GM12878 (cell line): ENCODE measurements around the gene MAP3K7CL. TPM values are rescaled to one million over a fixed set of nuclear protein-coding genes. Genes with fewer than 3 reads are reported as not detected.

Experiments used
- ATAC-seq: fragments of 200-7000 bp; cut with Tn5 transposase; 3 replicates; pipeline ENCODE4 v1.9.1; 2020; ENCODE audit warnings: mild to moderate bottlenecking, moderate library complexity
- BruUV-seq: library from RNA; stranded (reverse); fragments of 400-500 nt; replicated peaks from 2 replicates; lab custom pipeline; 2021; lab: Mats Ljungman, UMichigan
- CTCF ChIA-PET: fragments of 300-600 bp; sonication (Branson Sonifier 250); formaldehyde crosslinking; extraction: SDS; loops from one replicate; lab custom pipeline; 2021; ENCODE audit warnings: inconsistent platforms; lab: Yijun Ruan, JAX
- POLR2A ChIA-PET: fragments of 350-600 bp; formaldehyde crosslinking; extraction: SDS; loops from one replicate; lab custom pipeline; 2021; ENCODE audit warnings: inconsistent platforms; lab: Charles Lee
- RAD21 ChIA-PET: fragments of 300-600 bp; sonication (Branson Sonifier 250); formaldehyde crosslinking; loops from one replicate; lab custom pipeline; 2023; ENCODE audit warnings: antibody characterized with exemption; ENCODE audit not compliant: unreplicated experiment; lab: Charles Lee
- SMC1A ChIA-PET: fragments of 300-600 bp; sonication (Branson Sonifier 250); formaldehyde crosslinking; loops from one replicate; lab custom pipeline; 2023; ENCODE audit not compliant: unreplicated experiment, uncharacterized antibody; lab: Charles Lee
- DNase-seq: peaks from one replicate; pipeline ENCODE4 v3.0.0-alpha.2; 2011; ENCODE audit warnings: low read depth, low spot score
- FAIRE-seq: peaks from 3 replicates; lab custom pipeline; 2011; peaks lifted over from hg19 to GRCh38; lab: Jason Lieb, UNC
- H2AFZ ChIP-seq: 2 replicates; pipeline ENCODE4 v1.6.0; 2011; ENCODE audit warnings: low read depth, low read length, control low read depth; ENCODE audit not compliant: control insufficient read depth
- H3K27ac ChIP-seq: 2 replicates; pipeline ENCODE4 v1.5.1; 2011; ENCODE audit warnings: control low read depth; ENCODE audit not compliant: control insufficient read depth, insufficient read depth
- H3K27me3 ChIP-seq, 2 experiments: replicated peaks in 1 of 2; 2 replicates each; pipeline versions ENCODE4 v1.6.0 to v1.6.1; 2011; ENCODE audit warnings: low read length in 1 of 2; ENCODE audit not compliant: control insufficient read depth in 2 of 2, insufficient read depth in 2 of 2
- H3K36me3 ChIP-seq, 2 experiments: 2 replicates each; pipeline ENCODE4 v1.5.1; 2011; ENCODE audit warnings: low read length in 1 of 2; ENCODE audit not compliant: control insufficient read depth in 2 of 2, insufficient read depth in 2 of 2
- H3K4me1 ChIP-seq: 2 replicates; pipeline ENCODE4 v1.6.1; 2011; ENCODE audit warnings: mild to moderate bottlenecking, low read length, moderate library complexity, mixed read lengths; ENCODE audit not compliant: control insufficient read depth, insufficient read depth
- H3K4me2 ChIP-seq: 2 replicates; pipeline ENCODE4 v1.6.0; 2011; ENCODE audit warnings: control low read depth; ENCODE audit not compliant: control insufficient read depth, insufficient read depth
- H3K4me3 ChIP-seq: fragments of 200-600 bp; sonication (generic); 2 replicates; pipeline ENCODE4 v1.5.1; 2016
- H3K79me2 ChIP-seq: 2 replicates; pipeline ENCODE4 v1.6.0; 2011; ENCODE audit warnings: low read length; ENCODE audit not compliant: control insufficient read depth, insufficient read depth
- H3K9ac ChIP-seq: 2 replicates; pipeline ENCODE4 v1.8.0; 2011; ENCODE audit warnings: low read length, control low read depth, mixed read lengths; ENCODE audit not compliant: control insufficient read depth, insufficient read depth
- H3K9me3 ChIP-seq: replicated peaks from 3 replicates; pipeline ENCODE4 v1.5.1; 2011; ENCODE audit warnings: mild to moderate bottlenecking, low read length; ENCODE audit not compliant: control insufficient read depth, insufficient read depth
- H4K20me1 ChIP-seq: 2 replicates; pipeline ENCODE4 v1.6.0; 2011; ENCODE audit not compliant: control insufficient read depth, insufficient read depth
- FOXK2 ChIP-seq: fragments of 450-650 bp; IDR thresholded peaks from 2 replicates; pipeline ENCODE4 v1.6.1; 2017; ENCODE audit warnings: mild to moderate bottlenecking, moderate library complexity
- GATAD2B ChIP-seq: fragments of 450-650 bp; conservative IDR thresholded peaks from 2 replicates; pipeline ENCODE4 v1.6.1; 2017; ENCODE audit warnings: low read depth, mild to moderate bottlenecking, moderate library complexity
- JUND ChIP-seq: IDR thresholded peaks from 2 replicates; pipeline ENCODE4 v1.6.1; 2012; ENCODE audit warnings: low read depth, mild to moderate bottlenecking, low read length, improper control_type of control experiment, moderate library complexity
- KLF5 ChIP-seq: fragments of 450-650 bp; IDR thresholded peaks from 2 replicates; pipeline ENCODE4 v1.6.1; 2014; ENCODE audit warnings: mild to moderate bottlenecking; ENCODE audit not compliant: partially characterized antibody
- PAX5 ChIP-seq: IDR thresholded peaks from 2 replicates; pipeline ENCODE4 v1.6.1; 2011; ENCODE audit warnings: low read depth, low read length, borderline replicate concordance
- POU2F2 ChIP-seq: IDR thresholded peaks from 3 replicates; pipeline ENCODE4 v1.6.1; 2011; ENCODE audit warnings: low read depth, mild to moderate bottlenecking, low read length, borderline replicate concordance
- TBL1XR1 ChIP-seq: IDR thresholded peaks from 2 replicates; pipeline ENCODE4 v1.6.1; 2012; ENCODE audit warnings: low read depth, low read length, improper control_type of control experiment
- WGBS: methylation state at CpG from one replicate; pipeline ENCODE4 v1.1.6; 2016; ENCODE audit warnings: low lambda C conversion rate; ENCODE audit not compliant: insufficient replicate concordance, insufficient coverage; ENCODE audit errors: missing lambda C conversion rate; 5-methylcytosine and 5-hydroxymethylcytosine counted together
- in situ Hi-C: fragments of 300-500 bp; cut with MboI; formaldehyde crosslinking; loops from 9 replicates; pipeline ENCODE4 v1.14.3; 2018; ENCODE audit warnings: mixed read lengths
- intact Hi-C: fragments of 100-400 bp; cut with micrococcal nuclease; formaldehyde crosslinking; loops from one replicate; pipeline ENCODE4 v1.14.2; 2022; ENCODE audit not compliant: unreplicated experiment
- polyA plus RNA-seq, 11 experiments: library from polyadenylated mRNA; depleted of rRNA in 4 of 11; unstranded in 6 of 11; stranded (reverse) in 5 of 11; fragments of >200 nt; fragmentation: Nextera tagmentation in 4 of 11; fragmentation: Illumina TruSeq in 1 of 11; extraction: Ambion mirVana in 4 of 11; extraction: Trizol in 1 of 11; gene quantifications; 1 replicate in 1 of 11; 2 replicates in 10 of 11; pipeline versions ENCODE4 v1.2.1 to v1.2.3, GENCODE V29; 2011 to 2016; ENCODE audit warnings: inconsistent platforms in 2 of 11, missing spikeins in 2 of 11, low read depth in 1 of 11
- total RNA-seq, 4 experiments: library from RNA; depleted of rRNA in 3 of 4; stranded (reverse); fragments of >200 nt in 3 of 4; fragmentation: Illumina TruSeq in 1 of 4; extraction: Trizol in 1 of 4; gene quantifications; 2 replicates each; pipeline versions ENCODE4 v1.2.1 to v1.2.3, GENCODE V29; 2013 to 2021
- TF ChIP-seq, protein P1 (sequence below): fragments of 450-650 bp; formaldehyde crosslinking; IDR thresholded peaks from 2 replicates; pipeline ENCODE4 v1.4.0; 2020; ENCODE audit warnings: mild to moderate bottlenecking, moderate library complexity
- TF ChIP-seq, protein P2 (sequence below): fragments of 450-650 bp; IDR thresholded peaks from 2 replicates; pipeline ENCODE4 v1.6.1; 2017; ENCODE audit warnings: low read depth, mild to moderate bottlenecking, moderate library complexity
- TF ChIP-seq, protein P3 (sequence below): IDR thresholded peaks from 2 replicates; pipeline ENCODE4 v1.6.1; 2011; ENCODE audit warnings: low read depth, low read length, improper control_type of control experiment, borderline replicate concordance
- TF ChIP-seq, protein P4 (sequence below), 3 experiments: IDR thresholded peaks in 2 of 3; conservative IDR thresholded peaks in 1 of 3; 2 replicates each; pipeline ENCODE4 v1.5.1; 2011; ENCODE audit warnings: low read depth in 3 of 3, low read length in 3 of 3, mild to moderate bottlenecking in 3 of 3, control low read depth in 2 of 3, moderate library complexity in 2 of 3, inconsistent platforms in 1 of 3, mixed read lengths in 1 of 3; ENCODE audit not compliant: control insufficient read depth in 2 of 3, insufficient read depth in 1 of 3; ENCODE audit errors: extremely low read depth in 1 of 3

MAP3K7CL gene
- total and polyA plus RNA-seq, 10 of the 15 experiments (the other 5 are each of a cell fraction or from before 2014, with no cell fraction given): 3.2 to 19.7 (median 6.6) TPM

DNA sequence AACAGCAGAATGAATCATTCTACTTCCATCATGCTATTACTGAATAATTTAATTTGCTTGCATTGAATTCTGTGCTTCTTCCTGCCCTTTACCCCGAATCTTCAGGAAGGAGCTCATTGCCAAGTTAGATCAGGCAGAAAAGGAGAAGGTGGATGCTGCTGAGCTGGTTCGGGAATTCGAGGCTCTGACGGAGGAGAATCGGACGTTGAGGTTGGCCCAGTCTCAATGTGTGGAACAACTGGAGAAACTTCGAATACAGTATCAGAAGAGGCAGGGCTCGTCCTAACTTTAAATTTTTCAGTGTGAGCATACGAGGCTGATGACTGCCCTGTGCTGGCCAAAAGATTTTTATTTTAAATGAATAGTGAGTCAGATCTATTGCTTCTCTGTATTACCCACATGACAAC, 44.2 kb downstream of the MAP3K7CL start:
- TF ChIP-seq, protein P1, sequence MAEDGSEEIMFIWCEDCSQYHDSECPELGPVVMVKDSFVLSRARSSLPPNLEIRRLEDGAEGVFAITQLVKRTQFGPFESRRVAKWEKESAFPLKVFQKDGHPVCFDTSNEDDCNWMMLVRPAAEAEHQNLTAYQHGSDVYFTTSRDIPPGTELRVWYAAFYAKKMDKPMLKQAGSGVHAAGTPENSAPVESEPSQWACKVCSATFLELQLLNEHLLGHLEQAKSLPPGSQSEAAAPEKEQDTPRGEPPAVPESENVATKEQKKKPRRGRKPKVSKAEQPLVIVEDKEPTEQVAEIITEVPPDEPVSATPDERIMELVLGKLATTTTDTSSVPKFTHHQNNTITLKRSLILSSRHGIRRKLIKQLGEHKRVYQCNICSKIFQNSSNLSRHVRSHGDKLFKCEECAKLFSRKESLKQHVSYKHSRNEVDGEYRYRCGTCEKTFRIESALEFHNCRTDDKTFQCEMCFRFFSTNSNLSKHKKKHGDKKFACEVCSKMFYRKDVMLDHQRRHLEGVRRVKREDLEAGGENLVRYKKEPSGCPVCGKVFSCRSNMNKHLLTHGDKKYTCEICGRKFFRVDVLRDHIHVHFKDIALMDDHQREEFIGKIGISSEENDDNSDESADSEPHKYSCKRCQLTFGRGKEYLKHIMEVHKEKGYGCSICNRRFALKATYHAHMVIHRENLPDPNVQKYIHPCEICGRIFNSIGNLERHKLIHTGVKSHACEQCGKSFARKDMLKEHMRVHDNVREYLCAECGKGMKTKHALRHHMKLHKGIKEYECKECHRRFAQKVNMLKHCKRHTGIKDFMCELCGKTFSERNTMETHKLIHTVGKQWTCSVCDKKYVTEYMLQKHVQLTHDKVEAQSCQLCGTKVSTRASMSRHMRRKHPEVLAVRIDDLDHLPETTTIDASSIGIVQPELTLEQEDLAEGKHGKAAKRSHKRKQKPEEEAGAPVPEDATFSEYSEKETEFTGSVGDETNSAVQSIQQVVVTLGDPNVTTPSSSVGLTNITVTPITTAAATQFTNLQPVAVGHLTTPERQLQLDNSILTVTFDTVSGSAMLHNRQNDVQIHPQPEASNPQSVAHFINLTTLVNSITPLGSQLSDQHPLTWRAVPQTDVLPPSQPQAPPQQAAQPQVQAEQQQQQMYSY (CRISPR knock-in tag): no peak
- TF ChIP-seq, protein P2, sequence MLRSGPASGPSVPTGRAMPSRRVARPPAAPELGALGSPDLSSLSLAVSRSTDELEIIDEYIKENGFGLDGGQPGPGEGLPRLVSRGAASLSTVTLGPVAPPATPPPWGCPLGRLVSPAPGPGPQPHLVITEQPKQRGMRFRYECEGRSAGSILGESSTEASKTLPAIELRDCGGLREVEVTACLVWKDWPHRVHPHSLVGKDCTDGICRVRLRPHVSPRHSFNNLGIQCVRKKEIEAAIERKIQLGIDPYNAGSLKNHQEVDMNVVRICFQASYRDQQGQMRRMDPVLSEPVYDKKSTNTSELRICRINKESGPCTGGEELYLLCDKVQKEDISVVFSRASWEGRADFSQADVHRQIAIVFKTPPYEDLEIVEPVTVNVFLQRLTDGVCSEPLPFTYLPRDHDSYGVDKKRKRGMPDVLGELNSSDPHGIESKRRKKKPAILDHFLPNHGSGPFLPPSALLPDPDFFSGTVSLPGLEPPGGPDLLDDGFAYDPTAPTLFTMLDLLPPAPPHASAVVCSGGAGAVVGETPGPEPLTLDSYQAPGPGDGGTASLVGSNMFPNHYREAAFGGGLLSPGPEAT: no peak
- TF ChIP-seq FOXK2 (no peak), KLF5 (no peak), PAX5 (no peak), JUND (no peak), GATAD2B (no peak), TBL1XR1 (no peak), POU2F2 (no peak)
- TF ChIP-seq, protein P3, sequence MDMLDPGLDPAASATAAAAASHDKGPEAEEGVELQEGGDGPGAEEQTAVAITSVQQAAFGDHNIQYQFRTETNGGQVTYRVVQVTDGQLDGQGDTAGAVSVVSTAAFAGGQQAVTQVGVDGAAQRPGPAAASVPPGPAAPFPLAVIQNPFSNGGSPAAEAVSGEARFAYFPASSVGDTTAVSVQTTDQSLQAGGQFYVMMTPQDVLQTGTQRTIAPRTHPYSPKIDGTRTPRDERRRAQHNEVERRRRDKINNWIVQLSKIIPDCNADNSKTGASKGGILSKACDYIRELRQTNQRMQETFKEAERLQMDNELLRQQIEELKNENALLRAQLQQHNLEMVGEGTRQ: no peak
- TF ChIP-seq, protein P4, sequence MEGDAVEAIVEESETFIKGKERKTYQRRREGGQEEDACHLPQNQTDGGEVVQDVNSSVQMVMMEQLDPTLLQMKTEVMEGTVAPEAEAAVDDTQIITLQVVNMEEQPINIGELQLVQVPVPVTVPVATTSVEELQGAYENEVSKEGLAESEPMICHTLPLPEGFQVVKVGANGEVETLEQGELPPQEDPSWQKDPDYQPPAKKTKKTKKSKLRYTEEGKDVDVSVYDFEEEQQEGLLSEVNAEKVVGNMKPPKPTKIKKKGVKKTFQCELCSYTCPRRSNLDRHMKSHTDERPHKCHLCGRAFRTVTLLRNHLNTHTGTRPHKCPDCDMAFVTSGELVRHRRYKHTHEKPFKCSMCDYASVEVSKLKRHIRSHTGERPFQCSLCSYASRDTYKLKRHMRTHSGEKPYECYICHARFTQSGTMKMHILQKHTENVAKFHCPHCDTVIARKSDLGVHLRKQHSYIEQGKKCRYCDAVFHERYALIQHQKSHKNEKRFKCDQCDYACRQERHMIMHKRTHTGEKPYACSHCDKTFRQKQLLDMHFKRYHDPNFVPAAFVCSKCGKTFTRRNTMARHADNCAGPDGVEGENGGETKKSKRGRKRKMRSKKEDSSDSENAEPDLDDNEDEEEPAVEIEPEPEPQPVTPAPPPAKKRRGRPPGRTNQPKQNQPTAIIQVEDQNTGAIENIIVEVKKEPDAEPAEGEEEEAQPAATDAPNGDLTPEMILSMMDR (IDR thresholded peaks at IDR 0.05 in 2 of 3, conservative IDR thresholded peaks at IDR 0.05 in 1 of 3; ENCODE audit: control insufficient read depth in 2 of 3, extremely low read depth in 1 of 3, insufficient read depth in 1 of 3, low read depth in 3 of 3, low read length in 3 of 3): no peak
- 88% methylated on average over 9 of the region's 9 CpGs for WGBS
- ChIA-PET POLR2A (no interaction called here), CTCF (interaction anchor here (2.9 kb wide), 1 partner anchor 10 kb away, joined by 10 read pairs; no protein-coding TSS in a partner anchor), RAD21 (interaction anchor here (1.9 kb wide), 1 partner anchor 202 kb away, joined by 6 read pairs; no protein-coding TSS in a partner anchor), SMC1A (interaction anchor here (1.0 to 1.8 kb wide), 6 partner anchors 11 to 177 kb away, joined by 3 to 9 read pairs (median 4); no protein-coding TSS in a partner anchor)
- intact Hi-C loops: no loop called here
- FAIRE-seq (no peak), ATAC-seq (no peak), DNase-seq (no peak)
- Histone ChIP-seq H3K9me3 (no peaks in the 10 kb centered on the region), H3K27ac (no peak overlapping the region), H3K4me2 (no peak overlapping the region), H2AFZ (no peak overlapping the region), H3K36me3 (no peaks in the 10 kb centered on the region), H3K9ac (no peak overlapping the region), H3K4me1 (peaks cover 8% of the 10 kb centered on the region), H3K79me2 (no peaks in the 10 kb centered on the region), H3K4me3 (no peak overlapping the region), H4K20me1 (no peaks in the 10 kb centered on the region), H3K27me3 (no peaks in the 10 kb centered on the region)
- no TSS peak for BruUV-seq
- in situ Hi-C loops: no loop called here
